Measurements from ENCODE around the gene TMEM209.
"Not testable (repeated sequence)": the region's sequence is repeated elsewhere in the genome, so short reads cannot be mapped to it uniquely, and the experiment has no call there.

Gene TMEM209

DNA sequence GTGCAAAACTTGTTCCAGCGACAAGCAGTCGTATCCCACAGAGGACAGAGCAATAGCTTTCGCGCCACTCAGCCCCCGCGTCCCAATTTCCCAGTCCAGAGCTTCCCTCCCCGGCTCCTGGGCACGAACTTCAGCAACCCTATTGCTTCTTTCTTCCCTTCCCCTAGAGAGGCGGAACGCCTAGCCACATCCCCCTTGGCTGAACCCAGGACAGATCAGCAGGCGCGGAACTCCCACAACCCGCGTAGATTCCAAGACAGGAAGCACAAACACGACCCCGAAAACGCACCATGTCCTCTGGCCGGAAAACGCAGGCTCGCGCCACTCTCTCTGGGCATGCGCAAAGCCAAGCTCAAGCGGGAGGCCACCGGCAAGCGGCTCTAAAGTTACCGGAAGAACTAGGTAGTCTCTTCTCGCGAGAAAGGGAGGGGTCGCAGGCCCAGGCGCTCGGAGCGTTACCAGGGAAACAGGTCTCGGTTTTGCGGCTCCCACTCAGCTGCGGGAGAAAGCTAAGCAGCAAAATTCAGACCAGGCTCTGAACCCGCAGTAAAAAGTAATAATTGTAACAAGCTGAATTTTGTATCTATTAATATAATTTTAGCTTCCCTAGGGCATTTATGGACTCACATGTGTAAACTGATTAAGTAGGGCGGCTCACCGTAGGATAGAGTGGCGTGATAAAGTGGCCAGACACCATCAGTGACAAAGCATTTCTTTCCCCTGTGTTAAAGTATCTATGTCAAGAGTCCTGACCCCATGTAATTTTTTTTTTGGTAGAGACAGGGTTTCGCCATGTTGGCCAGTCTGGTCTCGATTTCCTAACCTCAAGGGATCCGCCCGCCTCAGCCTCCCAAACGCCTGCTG lies at the start of gene TMEM209:
TMEM209 (minus strand) TSS at position 323 of the 864 bp plus-strand sequence; CDS start at position 292, 31 bp downstream.
- DNase-seq (ENCODE audit: low read depth in 2 of 2) = peak; percentile 87 to 92

DNA sequence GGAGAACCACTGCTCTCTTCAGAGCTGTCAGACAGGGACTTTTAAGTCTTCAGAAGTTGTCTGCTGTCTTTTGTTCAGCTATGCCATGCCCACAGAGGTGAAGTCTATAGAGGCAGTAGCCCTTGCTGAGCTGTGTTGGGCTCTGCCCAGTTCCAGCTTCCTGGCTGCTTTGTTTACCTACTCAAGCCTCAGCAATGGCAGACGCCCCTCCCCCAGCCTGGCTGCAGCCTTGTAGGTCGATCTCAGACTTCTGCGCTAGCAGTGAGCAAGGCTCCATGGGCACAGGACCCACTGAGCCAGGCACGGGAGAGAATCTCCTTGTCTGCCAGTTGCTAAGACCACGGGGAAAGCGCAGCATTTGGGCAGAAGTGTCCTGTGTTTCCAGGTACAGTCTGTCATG lies 49.3 kb upstream of the TMEM209 start:
- DNase-seq (ENCODE audit: low read depth in 2 of 2) = no peak

DNA sequence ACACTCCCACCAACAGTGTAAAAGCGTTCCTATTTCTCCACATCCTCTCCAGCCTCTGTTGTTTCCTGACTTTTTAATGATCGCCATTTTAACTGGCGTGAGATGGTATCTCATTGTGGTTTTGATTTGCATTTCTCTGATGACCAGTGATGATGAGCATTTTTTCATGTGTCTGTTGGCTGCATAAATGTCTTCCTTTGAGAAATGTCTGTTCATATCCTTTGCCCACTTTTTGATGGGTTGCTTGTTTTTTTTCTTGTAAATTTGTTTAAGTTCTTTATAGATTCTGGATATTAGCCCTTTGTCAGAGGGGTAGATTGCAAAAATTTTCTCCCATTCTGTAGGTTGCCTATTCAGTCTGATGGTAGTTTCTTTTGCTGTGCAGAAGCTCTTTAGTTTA lies 44.4 kb upstream of the TMEM209 start:
- not testable (repeated sequence) for DNase-seq (ENCODE audit: low read depth in 2 of 2)

DNA sequence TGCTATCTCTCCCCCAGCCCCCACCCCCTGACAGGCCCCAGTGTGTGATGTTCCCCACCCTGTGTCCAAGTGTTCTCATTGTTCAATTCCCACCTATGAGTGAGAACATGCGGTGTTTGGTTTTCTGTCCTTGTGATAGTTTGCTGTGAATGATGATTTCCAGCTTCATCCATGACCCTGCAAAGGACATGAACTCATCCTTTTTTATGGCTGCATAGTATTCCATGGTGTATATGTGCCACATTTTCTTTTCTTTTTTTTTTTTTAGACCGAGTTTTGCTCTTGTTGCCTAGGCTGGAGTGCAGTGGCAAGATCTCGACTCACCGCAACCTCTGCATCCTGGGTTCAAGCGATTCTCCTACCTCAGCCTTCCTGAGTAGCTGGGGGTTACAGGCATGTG lies 43.6 kb upstream of the TMEM209 start:
- not testable (repeated sequence) for DNase-seq (ENCODE audit: low read depth in 2 of 2)

DNA sequence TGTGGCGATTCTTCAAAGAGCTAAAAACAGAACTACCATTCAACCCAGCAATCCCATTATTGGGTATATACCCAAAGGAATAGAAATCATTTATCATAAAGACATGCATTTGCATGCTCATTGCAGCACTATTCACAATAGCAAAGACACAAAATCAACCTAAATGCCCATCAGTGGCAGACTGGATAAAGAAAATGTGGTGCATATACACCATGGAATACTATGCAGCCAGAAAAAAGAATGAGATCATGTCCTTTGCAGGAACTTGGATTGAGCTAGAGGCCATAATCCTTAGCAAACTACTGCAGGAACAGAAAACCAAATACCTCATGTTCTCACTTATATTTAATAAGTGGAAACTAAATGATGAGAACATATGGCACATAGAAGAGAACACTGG lies 41.3 kb upstream of the TMEM209 start:
- DNase-seq (ENCODE audit: low read depth in 2 of 2) = not testable (repeated sequence)

DNA sequence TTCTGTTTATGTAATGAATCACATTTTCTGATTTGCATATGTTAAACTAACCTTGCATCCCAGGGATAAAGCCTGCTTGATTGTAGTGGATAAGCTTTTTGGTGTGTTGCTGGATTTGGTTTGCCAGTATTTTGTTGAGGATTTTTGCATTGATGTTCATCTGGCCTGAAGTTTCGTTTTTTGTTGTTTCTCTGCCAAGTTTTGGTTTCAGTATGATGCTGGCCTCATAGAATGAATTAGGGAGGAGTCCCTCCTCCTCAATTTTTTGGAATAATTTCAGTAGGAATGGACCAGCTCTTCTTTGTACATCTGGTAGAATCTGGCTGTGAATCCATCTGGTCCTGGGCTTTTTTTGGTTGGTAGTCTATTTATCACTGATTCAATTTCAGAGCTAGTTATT lies 38.3 kb upstream of the TMEM209 start:
- DNase-seq (ENCODE audit: low read depth in 2 of 2) = not testable (repeated sequence)

DNA sequence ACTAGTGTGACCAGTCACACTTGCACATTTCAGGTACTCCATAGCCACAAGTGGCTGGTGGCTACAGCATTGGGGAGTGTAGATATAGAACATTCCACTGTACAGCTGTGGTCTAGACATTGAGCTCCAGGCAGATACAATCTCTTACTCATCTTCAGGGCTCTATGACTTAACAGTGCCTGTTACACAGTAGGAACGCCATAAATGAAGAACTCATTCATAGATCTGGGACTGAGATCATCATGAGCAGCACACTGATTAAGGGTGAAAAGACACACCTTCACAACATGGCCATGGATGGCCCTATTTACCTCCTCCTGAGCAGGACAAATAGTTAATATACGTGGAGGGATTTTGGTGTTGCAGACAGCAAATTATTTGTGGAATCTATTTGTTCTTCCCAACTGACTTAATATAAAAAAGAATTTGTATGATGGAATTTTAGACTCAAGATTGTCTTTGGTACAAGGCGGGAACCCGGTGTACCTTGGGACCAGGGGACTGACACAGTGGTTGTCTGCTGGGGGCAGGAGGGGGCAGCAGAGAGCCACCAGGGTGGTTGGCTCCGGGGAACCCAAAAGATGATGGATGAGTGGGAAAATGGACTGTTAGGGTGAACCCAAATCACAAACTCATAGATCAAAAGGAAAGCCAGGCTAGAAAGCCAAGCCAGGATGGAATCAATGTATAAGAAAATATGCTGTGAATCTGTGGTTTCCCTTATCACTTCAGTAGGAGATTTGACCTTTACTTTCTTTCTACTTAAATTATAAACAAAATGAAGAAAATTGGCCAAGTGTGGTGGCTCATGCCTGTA lies 37.2 kb upstream of the TMEM209 start:
- DNase-seq (ENCODE audit: low read depth in 2 of 2) = peak; percentile 21 to 23

DNA sequence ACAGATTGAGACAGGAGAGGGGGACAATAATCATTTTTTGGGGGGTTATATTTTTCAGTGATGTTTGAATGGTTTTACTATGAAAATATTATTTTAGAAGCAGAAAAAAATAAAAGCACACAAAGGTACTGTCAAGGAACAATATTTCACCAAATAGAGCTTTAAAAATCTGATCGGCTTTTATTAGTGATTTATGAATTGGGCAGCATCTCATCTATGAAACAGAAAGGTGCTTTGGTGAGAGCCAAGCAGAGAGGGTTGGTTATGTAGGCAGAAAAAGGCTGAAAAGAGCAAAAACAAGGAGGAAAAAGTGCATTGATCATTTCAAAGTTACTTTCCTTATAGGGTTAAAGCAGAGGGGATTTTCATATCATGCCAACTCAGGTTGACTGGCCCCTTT lies 35.0 kb upstream of the TMEM209 start:
- DNase-seq (ENCODE audit: low read depth in 2 of 2) = no peak

DNA sequence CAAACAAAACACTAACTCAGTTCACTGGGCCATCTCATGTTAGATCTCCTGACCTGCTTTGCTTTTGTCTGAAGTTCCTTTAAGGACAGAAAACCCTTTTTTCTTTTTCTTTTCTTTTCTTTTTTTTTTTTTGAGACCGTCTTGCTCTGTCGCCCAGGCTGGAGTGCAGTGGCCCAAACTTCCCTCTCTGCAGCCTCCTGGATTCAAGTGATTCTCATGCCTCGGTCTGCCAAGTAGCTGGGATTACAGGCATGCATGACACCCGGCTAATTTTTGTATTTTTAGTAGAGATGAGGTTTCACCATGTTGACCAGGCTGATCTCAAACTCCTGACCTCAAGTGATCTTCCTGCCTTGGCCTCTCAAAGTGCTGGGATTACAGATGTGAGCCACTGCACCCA lies 31.2 kb upstream of the TMEM209 start:
- not testable (repeated sequence) for DNase-seq (ENCODE audit: low read depth in 2 of 2)

DNA sequence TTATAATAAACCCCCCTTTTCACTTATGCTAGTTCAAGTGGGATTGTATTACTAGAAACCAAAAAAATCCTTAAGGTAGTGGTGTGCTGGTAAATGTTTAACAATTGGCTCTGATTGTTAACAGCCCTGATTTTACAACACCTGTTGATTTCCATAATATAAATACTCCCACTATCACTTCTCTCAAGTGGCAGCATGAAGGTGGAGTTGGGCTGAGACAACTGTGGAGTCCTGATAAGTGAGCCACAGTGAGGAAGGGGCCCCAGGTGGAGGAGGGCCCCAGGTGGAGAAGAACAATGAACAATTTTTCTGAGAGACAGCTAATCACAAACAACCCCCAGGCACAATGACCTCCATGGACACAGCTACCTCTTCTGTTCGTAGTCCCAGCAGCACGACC lies 28.9 kb upstream of the TMEM209 start:
- DNase-seq (ENCODE audit: low read depth in 2 of 2) = no peak

DNA sequence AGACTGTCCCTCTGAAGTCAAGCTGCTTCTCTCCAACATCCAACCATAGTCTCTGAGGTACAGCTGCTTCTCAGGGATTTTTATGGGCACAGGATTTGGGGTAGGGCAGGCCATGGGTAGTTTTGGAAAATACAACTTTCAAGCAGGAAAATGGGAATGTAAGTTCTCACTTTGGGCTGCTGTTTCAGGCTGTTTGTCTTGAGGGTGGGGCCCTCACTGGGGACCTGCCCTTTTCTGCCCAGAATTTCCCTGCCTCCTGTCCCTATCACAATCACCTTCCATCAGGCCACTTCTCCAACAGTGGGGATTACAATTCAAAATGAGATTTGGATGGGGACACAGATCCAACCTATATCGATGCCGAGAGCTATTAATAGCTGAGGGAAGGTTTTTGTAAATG lies 27.0 kb upstream of the TMEM209 start:
- DNase-seq (ENCODE audit: low read depth in 2 of 2) = no peak

DNA sequence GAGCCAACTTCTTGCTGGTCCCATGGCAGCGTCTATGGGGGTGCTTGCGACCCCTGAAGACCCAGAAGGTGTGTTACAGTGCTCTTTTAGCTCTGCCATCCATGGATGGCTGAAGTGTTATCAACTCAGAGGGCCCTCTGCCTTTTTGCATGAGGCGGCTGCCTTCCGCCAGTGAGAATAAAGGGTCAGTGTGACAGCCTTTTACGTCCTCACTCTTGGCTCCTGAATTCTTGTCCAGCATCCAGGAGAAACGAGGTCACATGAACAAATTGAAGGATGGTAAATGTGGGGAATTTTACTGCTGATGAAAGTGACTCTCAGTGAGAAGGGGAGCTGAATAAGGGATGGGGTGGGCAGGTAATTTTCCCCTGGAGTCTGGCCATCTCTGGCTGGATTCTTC lies 26.6 kb upstream of the TMEM209 start:
- no peak for DNase-seq (ENCODE audit: low read depth in 2 of 2)

DNA sequence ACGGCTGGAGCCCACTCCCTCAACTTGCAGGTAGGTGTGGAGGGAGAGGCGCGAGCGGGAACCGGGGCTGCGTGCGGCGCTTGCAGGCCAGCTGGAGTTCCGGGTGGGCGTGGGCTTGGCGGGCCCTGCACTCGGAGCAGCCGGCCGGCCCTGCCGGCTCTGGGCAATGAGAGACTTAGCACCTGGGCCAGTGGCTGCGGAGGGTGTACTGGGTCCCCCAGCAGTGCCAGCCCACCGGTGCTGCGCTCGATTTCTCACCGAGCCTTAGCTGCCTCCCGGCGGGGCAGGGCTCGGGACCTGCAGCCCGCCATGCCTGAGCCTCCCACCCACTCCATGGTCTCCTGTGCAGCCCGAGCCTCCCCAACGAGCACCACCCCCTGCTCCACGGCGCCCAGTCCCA lies 24.8 kb upstream of the TMEM209 start:
- not testable (repeated sequence) for DNase-seq (ENCODE audit: low read depth in 2 of 2)

DNA sequence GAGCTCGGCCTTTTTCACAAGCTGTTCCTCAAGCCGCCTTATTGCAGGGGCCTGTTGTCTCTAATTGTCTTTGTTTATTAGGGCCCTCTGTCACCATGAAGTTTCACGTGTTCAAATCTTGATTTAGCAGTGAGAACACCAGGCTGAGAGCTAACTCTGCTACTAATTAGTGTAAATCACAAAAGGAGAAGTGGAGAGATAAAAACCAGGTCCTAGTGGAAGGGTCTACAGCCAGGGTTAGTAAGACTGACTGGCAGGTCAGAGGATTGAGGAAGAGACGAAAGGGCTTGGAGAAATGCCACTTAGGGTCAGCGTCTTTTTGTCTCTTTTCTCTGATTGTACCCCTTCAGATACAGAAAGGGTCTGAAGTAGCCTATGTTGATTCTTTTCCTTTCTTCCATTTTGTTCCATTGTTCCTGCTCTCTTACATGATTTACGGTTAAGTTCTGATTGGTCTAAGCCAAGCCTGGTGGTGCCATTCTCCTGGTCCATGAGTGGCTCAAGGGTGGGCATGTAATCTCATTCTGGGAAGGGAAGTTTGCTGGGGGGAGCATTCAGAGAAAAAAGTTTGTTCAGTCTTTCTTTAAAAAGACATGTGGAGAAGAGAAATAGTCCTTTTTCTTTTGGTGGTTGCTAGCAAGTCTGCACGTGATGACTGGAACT lies 23.8 kb upstream of the TMEM209 start:
- no peak for DNase-seq (ENCODE audit: low read depth in 2 of 2)

DNA sequence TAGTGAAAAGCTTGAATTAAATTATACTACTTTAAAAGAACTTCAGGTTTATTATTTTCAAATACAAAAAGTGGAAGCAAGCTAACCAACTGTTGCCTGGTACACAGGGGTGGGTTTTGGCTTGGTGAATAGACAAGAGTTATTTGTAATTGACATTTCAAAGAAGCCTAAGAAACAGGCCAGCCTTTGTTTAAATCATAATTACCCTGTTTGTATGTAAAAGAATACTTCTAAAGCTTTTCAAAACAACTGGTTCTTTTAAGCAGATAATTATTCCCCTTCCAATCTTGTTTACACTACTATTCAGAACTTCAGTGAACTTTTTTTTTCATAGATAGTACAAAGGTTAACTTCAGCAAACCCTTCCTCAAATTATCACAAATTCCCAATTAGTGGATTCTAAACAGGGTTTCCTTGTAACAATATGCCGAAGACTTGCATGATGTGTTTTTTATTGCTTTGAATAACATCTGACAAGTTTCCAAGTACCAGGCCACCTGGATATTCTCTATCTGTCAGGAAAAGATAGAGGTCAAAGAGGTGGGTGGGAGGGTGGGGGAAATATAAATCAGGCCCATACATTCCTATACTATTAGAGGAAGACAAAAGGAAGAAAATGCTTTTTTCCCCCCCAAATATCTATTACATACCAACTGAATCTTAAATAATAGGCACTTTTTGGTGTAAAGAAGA lies 22.8 kb upstream of the TMEM209 start:
- DNase-seq (ENCODE audit: low read depth in 2 of 2) = no peak

DNA sequence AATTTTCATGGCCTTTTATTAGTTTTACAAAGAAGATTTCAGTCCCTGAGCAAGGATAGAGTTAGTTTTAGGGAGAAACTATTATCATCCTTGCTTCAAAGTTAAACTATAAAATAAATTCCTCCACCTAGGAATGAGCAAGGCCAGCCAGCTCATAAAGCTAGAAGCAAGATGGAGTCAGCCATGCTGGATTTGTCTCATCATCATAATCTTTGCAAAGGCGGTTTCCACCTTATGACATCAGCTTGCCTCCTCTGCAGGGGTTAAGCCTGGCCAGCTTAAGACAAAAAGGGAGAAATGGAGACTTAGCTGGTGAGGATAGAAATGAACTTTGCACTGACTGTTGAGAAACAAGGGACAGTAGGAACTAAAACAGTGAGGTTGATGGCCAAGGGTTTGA lies 21.1 kb upstream of the TMEM209 start:
- DNase-seq (ENCODE audit: low read depth in 2 of 2) = no peak

DNA sequence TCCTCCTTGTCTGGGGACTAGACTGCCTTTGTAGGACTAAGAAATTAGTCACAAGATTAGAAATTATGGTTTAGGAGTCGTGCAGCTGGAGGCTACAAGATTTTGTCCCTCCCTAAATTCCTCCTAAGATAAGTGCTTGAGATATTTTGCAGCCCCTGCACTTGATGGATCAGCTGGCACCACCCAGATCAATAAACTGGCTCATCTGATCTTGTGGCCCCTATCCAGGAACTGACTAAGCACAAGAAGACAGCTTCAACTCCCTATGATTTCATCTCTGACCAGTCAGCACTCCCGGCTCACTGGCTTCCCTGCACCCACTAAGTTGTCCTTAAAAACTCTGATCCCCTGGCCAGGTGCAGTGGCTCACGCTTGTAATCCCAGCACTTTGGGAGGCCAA lies 19.7 kb upstream of the TMEM209 start:
- DNase-seq (ENCODE audit: low read depth in 2 of 2) = not testable (repeated sequence)

DNA sequence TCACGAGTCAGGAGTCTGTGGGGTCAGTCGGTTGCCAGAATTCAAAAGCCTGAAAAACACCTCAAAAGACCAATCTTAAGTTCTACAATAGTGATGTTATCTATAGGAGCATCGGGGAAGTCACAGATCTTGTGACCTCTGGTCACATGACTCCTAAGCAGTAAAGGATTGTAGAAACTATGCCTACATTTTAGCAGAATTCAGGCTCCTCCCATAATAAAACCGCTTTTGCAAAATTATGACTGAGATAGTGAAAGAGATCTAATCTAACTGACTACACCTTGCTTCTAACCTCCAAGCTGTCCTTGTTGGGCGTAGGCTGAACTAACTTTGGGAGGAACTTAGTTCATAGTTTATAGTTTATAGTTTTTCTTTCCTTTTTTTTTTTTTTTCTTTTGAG lies 19.0 kb upstream of the TMEM209 start:
- DNase-seq (ENCODE audit: low read depth in 2 of 2) = no peak

DNA sequence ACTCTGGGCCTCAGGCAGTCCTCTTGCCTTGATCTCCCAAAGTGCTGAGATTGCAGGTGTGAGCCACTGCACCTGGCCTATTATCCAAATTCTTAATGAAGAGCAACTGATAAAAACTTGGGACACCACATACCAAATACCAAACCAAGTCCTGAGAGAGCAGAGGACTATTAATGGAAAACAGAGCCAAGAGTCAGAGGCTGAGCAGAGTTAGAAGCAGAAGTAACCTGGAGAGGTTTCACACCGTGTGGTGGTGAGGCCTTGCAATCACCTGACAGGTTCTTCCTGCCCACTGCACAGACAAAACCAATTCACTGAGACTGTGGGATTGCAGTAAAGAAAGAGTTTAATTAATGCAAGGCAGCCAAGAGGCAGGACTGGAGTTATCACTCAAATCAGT lies 18.4 kb upstream of the TMEM209 start:
- DNase-seq (ENCODE audit: low read depth in 2 of 2) = no peak

DNA sequence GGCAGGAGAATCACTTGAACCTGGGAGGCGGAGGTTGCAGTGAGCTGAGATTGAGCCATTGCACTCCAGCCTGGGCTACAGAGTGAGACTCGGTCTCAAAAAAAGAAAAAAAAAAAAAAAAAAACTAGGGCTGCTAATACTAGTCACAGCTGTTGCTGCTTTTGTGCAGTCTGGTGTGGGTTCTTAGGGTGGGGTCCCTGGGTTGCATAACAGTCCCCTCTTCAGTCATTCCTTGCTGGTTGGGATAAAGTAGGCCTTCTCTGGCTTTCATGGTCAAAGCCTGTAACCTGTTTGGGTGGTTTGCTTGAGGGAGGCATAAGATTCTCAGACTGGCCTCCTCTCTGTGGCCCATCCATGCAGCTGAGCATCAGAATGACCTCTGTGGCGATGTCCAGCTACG lies 16.5 kb upstream of the TMEM209 start:
- no peak for DNase-seq (ENCODE audit: low read depth in 2 of 2)

DNA sequence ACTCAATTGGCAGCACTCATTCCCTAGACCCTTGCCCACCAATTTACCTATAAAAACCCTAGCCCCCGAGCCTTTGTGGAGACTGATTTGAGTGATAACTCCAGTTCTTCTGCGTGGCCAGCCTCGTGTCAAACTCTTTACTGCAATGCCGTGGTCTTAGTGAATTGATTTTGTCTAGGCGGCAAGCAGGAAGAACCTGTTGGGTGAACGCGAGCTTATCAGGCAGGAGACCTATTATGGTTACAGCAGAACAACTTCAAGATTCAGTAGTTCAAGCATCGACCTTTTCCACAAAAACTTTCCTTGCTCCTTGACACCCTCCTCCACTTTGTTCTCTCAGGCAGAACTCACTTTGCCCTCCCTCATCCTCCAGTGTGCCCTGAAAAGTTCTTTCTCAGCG lies 14.7 kb upstream of the TMEM209 start:
- DNase-seq (ENCODE audit: low read depth in 2 of 2) = no peak

All from stimulated activated CD8-positive, alpha-beta memory T cell treated with anti-CD3 and anti-CD28 coated beads, Interleukin-7, amount 100 ng/mL, for 4 hours (primary cell).